ENCODE results near the gene LIPG. TPM values are rescaled to one million over a fixed set of nuclear protein-coding genes. Genes with fewer than 3 reads are reported as not detected.
A peak's percentile ranks its signal among the peaks of the same experiment; 100 is the strongest.

The LIPG gene
- total RNA-seq, 1 experiment from 2014 or later = 57.8 TPM

DNA sequence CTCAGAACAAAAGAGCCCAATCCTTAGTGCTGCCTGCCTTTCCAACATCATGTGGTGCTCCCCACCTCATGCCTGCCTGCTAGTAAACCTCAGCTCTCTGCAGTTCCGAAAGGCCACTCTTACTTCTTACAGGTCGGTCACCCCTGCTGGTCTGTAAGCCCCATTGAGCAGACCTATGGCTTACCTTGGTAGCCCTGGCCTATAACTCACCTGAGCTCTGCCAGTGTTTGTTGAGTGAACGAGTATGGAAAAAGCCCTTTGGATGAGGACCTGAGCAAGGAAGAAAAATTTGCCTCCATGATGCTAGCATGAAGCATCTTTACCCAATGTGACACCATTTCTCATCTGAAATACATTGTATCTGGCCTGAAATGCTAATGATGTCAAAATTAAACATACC is 83.3 kb downstream of the LIPG start:
- Mint-ChIP-seq H3K9me3 (ENCODE audit: unreplicated experiment) (no peaks in the 10 kb centered on the region), H3K4me3 (ENCODE audit: unreplicated experiment) (no peak overlapping the region), H3K36me3 (ENCODE audit: insufficient read depth, unreplicated experiment) (no peaks in the 10 kb centered on the region), H3K4me1 (ENCODE audit: insufficient read depth, unreplicated experiment) (no peaks in the 10 kb centered on the region), H3K27ac (ENCODE audit: low read depth, unreplicated experiment) (no peak overlapping the region), H3K27me3 (ENCODE audit: insufficient read depth, unreplicated experiment) (no peaks in the 10 kb centered on the region)
- BruUV-seq (replicated peaks) = no TSS peak
- TF ChIP-seq, protein P1, sequence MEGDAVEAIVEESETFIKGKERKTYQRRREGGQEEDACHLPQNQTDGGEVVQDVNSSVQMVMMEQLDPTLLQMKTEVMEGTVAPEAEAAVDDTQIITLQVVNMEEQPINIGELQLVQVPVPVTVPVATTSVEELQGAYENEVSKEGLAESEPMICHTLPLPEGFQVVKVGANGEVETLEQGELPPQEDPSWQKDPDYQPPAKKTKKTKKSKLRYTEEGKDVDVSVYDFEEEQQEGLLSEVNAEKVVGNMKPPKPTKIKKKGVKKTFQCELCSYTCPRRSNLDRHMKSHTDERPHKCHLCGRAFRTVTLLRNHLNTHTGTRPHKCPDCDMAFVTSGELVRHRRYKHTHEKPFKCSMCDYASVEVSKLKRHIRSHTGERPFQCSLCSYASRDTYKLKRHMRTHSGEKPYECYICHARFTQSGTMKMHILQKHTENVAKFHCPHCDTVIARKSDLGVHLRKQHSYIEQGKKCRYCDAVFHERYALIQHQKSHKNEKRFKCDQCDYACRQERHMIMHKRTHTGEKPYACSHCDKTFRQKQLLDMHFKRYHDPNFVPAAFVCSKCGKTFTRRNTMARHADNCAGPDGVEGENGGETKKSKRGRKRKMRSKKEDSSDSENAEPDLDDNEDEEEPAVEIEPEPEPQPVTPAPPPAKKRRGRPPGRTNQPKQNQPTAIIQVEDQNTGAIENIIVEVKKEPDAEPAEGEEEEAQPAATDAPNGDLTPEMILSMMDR (IDR thresholded peaks at IDR 0.05; ENCODE audit: unreplicated experiment) = no peak
- DNase-seq (ENCODE audit: unreplicated experiment) = no peak
- intact Hi-C loops (cut with micrococcal nuclease) = no loop called here
- CTCF ChIA-PET = no interaction called here
- POLR2A ChIA-PET = interaction anchor here (0.5 kb wide), 1 partner anchor 15 kb away, joined by 3 read pairs; no protein-coding TSS in a partner anchor

DNA sequence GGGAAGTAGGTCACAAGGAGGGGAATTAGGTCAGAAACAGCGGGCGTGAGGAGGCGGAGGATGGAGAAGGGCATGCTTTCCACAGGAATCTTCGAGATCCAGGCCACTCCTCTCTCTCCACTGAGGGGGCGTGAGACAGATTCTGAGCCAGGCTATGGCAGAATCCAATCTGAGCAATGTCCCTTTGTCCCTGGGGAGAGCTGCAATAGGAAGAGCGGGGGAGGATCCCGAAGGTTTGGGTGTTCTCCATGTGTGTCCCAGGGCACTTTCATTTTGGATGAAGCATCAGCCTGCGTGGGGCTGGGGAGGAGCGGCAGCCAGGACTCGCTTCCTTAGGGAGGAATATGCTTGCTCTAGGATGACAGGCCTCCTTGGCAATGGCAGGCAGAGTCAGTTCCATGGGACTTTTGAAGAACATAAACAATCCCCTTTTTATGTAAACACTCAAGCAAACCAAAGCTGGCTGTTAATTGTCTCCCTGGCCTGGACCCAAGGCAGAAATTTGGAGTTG is 84.0 kb downstream of the LIPG start:
- CTCF ChIA-PET = interaction anchor here (0.6 kb wide), 1 partner anchor 18 kb away, joined by 3 read pairs; no protein-coding TSS in a partner anchor
- Mint-ChIP-seq H3K27me3 (ENCODE audit: insufficient read depth, unreplicated experiment) (no peaks in the 10 kb centered on the region), H3K9me3 (ENCODE audit: unreplicated experiment) (no peaks in the 10 kb centered on the region), H3K36me3 (ENCODE audit: insufficient read depth, unreplicated experiment) (no peaks in the 10 kb centered on the region), H3K27ac (ENCODE audit: low read depth, unreplicated experiment) (no peak overlapping the region), H3K4me1 (ENCODE audit: insufficient read depth, unreplicated experiment) (no peaks in the 10 kb centered on the region), H3K4me3 (ENCODE audit: unreplicated experiment) (no peak overlapping the region)
- no peak for DNase-seq (ENCODE audit: unreplicated experiment)
- intact Hi-C loops (cut with micrococcal nuclease) = no loop called here
- no TSS peak for BruUV-seq (replicated peaks)
- TF ChIP-seq, protein P1 (IDR thresholded peaks at IDR 0.05; ENCODE audit: unreplicated experiment) = no peak
- POLR2A ChIA-PET = interaction anchor here (0.5 kb wide), 1 partner anchor 14 kb away, joined by 3 read pairs; no protein-coding TSS in a partner anchor

DNA sequence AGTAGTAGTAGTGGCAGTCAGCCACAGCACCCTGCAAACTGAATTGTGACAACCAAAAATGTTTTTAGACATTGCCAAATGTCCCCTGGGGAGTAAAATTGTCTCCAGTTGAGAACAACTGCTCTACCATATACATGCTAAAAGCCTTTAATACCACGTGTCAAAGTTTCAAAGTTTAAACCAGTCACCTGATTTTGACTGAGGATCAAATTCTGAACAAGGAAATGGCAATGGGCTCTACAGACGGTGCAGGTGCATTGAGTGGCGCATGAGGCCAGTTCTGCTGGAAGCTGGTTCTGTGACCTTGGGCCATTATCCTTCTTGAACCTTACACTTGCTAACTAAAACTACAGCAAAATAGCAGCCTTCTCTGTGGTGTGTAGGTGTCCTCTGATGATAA is 85.0 kb downstream of the LIPG start:
- H3K36me3 Mint-ChIP-seq (ENCODE audit: insufficient read depth, unreplicated experiment) = no peaks in the 10 kb centered on the region
- no peak for DNase-seq (ENCODE audit: unreplicated experiment)
- BruUV-seq (replicated peaks) = no TSS peak
- intact Hi-C loops (cut with micrococcal nuclease) = no loop called here
- H3K4me3 Mint-ChIP-seq (ENCODE audit: unreplicated experiment) = no peak overlapping the region
- no peaks in the 10 kb centered on the region for H3K27me3 Mint-ChIP-seq (ENCODE audit: insufficient read depth, unreplicated experiment)
- ChIA-PET POLR2A (interaction anchor here (0.7 kb wide), 1 partner anchor 43 kb away, joined by 3 read pairs; no protein-coding TSS in a partner anchor), CTCF (interaction anchor here (0.6 to 1.0 kb wide), 3 partner anchors 19 to 90 kb away, joined by 3 to 4 read pairs (median 3); no protein-coding TSS in a partner anchor)
- no peaks in the 10 kb centered on the region for H3K4me1 Mint-ChIP-seq (ENCODE audit: insufficient read depth, unreplicated experiment)
- H3K27ac Mint-ChIP-seq (ENCODE audit: low read depth, unreplicated experiment) = no peak overlapping the region
- TF ChIP-seq, protein P1 (IDR thresholded peaks at IDR 0.05; ENCODE audit: unreplicated experiment) = no peak
- H3K9me3 Mint-ChIP-seq (ENCODE audit: unreplicated experiment) = no peaks in the 10 kb centered on the region

DNA sequence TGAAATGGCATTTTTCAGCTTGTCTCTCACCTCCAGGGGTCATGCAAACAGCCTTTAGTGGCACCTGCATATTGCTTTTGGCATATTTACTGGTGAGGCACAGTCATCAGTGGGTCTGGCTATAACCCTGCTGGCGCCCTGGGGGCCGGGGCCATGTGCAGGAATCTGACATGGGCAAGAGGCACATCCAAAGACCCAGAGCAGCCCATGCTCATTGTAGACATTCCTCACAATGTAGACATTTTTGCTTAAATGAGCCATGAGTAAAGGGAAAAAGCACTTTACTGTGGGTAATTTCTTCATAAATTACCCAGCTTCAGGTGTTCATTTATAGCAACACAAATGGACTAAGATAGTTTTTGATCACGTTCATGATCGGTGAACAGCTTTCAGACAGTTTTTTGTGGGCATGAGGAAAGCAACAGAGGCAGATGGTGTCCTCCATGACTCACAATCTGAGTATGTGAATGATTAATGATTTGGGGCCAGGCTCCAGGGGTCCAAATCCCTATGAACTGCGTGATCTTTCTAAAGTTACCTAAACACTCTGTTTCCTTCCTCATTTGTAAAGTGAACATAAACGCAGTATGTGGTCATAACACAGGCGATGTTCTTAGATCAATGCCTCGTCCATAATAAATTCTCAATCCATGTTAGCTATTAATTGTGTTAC is 85.8 kb downstream of the LIPG start:
- Mint-ChIP-seq H3K4me3 (ENCODE audit: unreplicated experiment) (no peak overlapping the region), H3K27me3 (ENCODE audit: insufficient read depth, unreplicated experiment) (no peaks in the 10 kb centered on the region), H3K27ac (ENCODE audit: low read depth, unreplicated experiment) (no peak overlapping the region), H3K4me1 (ENCODE audit: insufficient read depth, unreplicated experiment) (no peaks in the 10 kb centered on the region), H3K9me3 (ENCODE audit: unreplicated experiment) (no peaks in the 10 kb centered on the region), H3K36me3 (ENCODE audit: insufficient read depth, unreplicated experiment) (no peaks in the 10 kb centered on the region)
- no TSS peak for BruUV-seq (replicated peaks)
- intact Hi-C loops (cut with micrococcal nuclease) = no loop called here
- DNase-seq (ENCODE audit: unreplicated experiment) = peak; percentile 20
- CTCF ChIA-PET = interaction anchor here (0.6 to 1.0 kb wide), 3 partner anchors 20 to 113 kb away, joined by 3 to 4 read pairs (median 3); no protein-coding TSS in a partner anchor
- POLR2A ChIA-PET = interaction anchor here (0.7 kb wide), 1 partner anchor 43 kb away, joined by 3 read pairs; no protein-coding TSS in a partner anchor
- TF ChIP-seq, protein P1 (IDR thresholded peaks at IDR 0.05; ENCODE audit: unreplicated experiment) = no peak
